NCI-H1417 (cell line): ENCODE results near the gene FEN1.

Experiments used
- DNase-seq, 3 experiments: peaks; one replicate each; lab custom pipeline; 2025; lab: John Stamatoyannopoulos, UW

Gene FEN1

DNA sequence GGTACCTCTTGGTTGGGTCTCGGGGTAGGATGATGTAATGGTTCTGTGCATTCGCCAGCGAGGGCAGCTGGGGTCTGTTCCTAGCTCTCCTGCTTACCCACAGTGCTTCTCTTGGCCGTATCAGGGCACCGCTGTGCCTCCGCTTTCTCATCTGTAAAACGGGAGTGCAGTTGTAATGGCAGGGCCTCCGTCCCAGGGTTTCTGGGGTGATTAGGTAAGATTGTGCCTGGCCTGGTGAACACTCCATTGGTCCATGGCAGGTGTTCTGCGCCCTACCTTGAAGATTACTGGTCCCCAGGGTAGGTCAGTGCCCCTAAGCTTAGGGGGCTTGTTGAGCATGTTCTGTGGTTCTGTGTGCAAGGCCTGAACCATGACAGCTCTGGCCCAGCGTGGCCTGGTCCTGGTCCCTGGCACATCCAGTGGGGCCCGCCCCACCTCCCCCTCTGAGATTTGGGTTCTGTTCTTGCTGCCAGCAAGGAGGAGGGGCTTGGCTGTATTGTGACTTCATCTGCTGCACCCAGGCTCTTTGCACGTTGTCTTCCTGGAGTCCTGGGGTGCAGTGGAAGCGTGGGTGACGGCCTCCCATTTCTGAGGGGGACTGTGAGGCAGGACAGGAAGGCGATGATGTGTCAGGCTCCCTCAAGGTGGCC is 35.4 kb upstream of the FEN1 start:
- DNase-seq = no peak

- DNase-seq = no peak
Observed at GRCh38 chr11:61760946-61761345, 31.8 kb upstream of the FEN1 start.

GRCh38 chr11:61761440-61762222 is 31.1 kb upstream of the FEN1 start:
- DNase-seq = no peak

- DNase-seq = no peak
Observed at GRCh38 chr11:61762223-61762615, 30.5 kb upstream of the FEN1 start.

- DNase-seq = no peak
Observed at GRCh38 chr11:61762798-61763197, 29.9 kb upstream of the FEN1 start.

- no peak for DNase-seq
Observed at GRCh38 chr11:61763930-61764605, 28.6 kb upstream of the FEN1 start.

DNA sequence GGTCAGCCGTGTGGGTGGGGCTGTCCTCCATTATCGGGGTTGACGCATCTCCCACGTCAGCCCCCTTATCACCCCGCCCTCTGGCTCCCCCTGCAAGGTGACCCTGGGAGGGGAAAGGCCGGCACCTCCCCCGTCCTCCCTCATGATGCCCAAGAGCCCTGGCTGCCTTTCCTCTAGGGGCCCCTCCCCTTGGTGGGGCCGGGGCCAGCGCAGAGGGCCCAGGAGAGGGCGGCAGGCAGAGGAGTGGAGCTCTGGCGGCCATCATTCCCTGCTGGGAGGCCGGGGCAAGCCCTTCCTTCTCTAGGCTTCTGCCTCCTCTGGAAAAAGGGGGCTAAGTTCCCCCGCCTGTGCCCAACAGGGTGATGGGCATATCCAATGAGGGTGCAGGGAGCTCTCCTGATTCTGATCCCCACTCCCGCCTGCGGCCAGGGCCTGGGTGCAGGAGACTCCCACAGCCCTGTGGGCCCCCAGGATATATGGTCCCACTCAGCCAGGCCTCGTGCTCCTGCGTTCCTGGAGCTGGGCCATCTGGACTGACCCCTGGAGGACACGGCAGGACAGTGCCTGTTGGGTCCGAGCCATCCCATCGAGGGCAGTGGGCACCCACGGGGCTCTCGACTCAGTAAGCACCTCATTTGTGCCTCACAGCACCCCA is 28.0 kb upstream of the FEN1 start:
- no peak for DNase-seq

DNA sequence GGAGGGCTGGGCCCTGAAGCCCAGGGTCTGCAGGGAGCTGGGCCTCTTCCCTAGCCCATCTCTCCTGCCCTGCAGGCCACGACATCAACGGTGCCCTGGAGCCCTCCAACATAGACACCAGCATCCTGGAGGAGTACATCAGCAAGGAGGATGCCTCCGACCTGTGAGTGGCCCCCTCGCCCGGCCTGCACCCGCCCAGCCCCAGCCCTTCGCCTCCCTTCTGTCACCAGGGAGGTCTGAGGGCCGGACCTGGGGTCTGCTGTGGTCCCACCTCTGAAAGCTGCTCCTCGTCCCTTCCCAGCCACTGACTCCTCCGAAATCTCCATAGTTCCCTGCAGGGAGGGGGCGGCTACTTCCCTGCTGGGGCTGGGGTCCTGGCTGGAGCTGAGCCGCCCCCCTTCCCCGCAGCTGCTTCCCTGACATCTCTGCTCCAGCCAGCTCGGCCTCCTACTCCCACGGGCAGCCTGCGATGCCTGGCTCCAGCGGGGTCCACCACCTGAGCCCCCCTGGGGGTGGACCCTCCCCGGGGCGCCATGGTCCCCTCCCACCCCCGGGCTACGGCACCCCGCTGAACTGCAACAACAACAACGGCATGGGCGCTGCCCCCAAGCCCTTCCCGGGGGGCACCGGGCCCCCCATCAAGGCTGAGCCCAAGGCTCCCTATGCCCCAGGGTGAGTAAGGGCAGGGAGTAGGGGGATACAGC is 27.0 kb upstream of the FEN1 start:
- DNase-seq = no peak

GRCh38 chr11:61766353-61766841 is 26.3 kb upstream of the FEN1 start:
- peak in 1 of 3 experiments; percentile 21 for DNase-seq

GRCh38 chr11:61768376-61769076 is 24.2 kb upstream of the FEN1 start:
- no peak for DNase-seq

DNA sequence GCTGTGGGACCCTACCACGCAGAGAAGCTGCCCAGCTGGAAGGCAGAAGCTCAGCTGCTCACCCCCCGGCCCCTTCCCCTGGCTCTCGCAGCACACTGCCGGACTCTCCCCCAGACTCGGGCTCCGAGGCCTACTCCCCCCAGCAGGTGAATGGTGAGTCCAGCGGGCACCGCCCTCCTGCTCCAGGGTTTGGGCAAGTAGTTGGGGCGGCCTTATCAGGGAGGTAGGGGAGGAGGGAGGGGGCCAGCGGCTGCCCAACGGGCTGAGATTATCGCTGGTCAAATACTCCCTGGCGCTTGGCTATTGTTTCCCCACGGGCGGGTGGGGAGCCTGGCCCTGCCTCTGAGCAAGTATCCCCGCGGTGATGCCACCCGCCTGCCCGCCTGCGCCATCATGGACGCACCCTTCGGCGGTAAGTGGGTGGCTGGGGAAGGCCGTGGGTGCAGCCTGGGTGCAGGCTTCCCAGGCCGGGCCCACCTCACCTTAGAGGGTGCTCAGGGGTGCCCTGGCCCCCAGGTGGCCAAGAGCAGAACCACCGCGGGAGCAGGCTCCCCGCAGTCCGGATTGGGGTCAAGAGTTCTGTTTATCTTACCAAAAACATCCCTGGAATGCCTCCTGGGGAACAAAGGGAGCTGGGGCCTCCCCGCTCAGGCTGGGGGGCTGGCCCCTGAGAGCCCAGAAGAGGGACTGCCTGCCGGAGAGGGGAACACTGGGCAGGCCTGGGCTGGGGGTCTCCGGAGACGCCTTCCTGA is 23.4 kb upstream of the FEN1 start:
- no peak for DNase-seq

DNA sequence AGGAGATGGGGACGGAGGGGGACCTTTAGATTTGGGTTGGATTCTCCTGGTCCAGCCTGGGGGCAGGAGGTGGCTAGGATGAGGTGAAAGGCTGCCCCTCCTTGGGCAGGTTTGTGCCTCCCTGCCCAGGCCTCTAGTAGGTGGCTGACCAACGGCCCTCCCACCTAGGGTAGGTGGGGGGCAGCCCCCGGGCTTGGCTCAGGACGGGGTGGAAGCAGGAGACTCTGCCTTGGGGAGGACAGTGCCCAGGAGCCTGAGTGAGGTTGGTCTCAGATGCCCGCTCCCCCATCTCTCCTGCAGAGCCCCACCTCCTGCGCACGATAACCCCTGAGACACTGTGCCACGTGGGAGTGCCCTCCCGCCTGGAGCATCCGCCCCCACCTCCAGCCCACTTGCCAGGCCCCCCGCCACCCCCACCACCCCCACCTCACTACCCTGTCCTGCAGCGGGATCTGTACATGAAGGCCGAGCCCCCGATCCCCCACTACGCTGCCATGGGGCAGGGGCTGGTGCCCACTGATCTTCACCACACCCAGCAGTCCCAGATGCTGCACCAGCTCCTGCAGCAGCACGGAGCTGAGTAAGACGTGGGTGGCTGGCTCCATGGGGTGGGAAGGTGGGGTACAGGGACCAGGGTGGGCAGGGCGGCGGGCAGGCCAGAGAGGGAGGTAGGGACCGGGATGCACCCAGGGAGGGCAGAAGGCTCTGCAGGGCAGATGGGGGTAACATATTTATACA is 22.6 kb upstream of the FEN1 start:
- DNase-seq = no peak

DNA sequence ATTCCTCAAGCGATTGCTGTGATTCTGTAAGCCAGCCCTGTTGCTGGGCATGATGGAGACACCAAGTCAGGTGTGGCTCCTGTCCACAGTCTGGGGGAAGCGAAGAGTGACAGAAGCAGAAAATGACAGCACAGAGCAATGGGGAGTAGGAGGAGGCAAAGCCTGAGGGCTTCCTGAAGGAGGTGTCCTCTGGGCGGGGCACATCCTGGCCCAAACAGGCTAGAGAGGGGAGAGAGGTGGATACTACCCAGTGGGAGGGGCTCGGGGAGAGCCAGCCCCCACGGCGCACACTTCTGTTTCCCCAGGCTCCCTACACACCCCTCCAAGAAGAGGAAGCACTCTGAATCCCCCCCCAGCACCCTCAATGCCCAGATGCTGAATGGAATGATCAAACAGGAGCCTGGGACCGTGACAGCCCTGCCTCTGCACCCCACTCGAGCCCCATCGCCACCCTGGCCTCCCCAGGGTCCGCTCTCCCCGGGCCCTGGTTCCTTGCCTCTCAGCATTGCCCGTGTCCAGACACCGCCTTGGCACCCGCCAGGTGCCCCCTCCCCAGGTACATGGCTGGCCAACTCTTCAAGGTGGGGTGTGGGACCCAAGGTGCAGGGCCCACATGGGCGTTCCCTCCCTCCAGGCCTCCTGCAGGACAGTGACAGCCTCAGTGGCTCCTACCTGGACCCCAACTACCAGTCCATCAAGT is 21.4 kb upstream of the FEN1 start:
- no peak for DNase-seq

DNA sequence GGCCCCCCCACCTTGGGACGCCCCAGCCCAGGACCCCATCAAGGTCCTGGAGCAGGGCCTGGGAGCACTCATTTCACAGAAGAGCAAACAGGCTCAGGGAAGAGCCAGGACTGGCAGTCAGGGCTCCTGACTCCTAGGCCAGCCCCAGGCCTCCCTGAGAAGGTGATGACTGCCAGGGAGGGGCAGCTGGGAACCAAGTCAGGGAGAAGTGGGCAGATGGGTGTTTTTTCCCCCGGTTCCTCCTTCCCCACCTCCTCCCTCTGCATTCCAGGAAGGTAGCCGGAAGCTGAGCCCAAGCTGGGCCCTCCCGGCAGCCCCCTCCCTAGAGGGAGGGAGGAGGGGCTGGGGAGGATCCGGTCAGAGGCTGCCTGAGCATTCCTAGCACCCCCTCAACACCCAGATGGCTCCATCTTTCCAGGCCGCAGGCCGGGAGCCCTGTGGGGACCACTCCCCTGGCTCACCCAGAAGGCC is 20.7 kb upstream of the FEN1 start:
- DNase-seq = no peak

- DNase-seq = no peak
Observed at GRCh38 chr11:61773356-61773755, 19.4 kb upstream of the FEN1 start.

DNA sequence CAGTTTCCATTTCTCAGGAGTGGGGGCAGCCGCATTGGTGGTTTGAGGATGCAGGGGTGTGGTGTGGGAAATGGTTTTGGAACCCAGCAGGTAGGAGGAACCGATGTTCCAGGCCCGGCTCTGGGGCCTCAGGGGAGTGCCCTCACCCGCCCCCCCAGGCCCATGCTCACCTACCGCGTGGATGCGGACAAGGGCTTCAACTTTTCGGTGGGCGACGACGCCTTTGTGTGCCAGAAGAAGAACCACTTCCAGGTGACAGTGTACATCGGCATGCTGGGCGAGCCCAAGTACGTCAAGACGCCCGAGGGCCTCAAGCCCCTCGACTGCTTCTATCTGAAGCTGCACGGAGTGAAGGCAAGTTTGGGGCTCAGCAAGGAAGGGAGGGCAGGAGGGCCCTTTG is 18.9 kb upstream of the FEN1 start:
- DNase-seq = no peak

GRCh38 chr11:61774411-61774810 is 18.3 kb upstream of the FEN1 start:
- no peak for DNase-seq

- no peak for DNase-seq
Observed at GRCh38 chr11:61775106-61775505, 17.6 kb upstream of the FEN1 start.
